ENCODE data around the gene OSBPL8. TPM values are rescaled to one million over a fixed set of nuclear protein-coding genes. Genes with fewer than 3 reads are reported as not detected.
"Not testable (repeated sequence)": the region's sequence is repeated elsewhere in the genome, so short reads cannot be mapped to it uniquely, and the experiment has no call there.

The OSBPL8 gene
- total and polyA plus RNA-seq, 11 donors, result 4.5 to 58.7 (median 43.7) TPM

- intact Hi-C loops (cut with DNase I), result no loop called here
- no peak for TF ChIP-seq CTCF (IDR thresholded peaks at IDR 0.05)
- TF ChIP-seq POLR2A (IDR thresholded peaks at IDR 0.05), result no peak
- H3K4me3 ChIP-seq, result no peak overlapping the region
- no peaks in the 10 kb centered on the region for H3K27me3 ChIP-seq
- H3K36me3 ChIP-seq, result no peaks in the 10 kb centered on the region
- no peak for DNase-seq
- no peak overlapping the region for H3K27ac ChIP-seq
- peaks cover 0 to 14% (median 0%) of the 10 kb centered on the region in 12 donors for H3K4me1 ChIP-seq
- H3K9me3 ChIP-seq, result peaks cover 0 to 5% (median 0%) of the 10 kb centered on the region in 12 donors
- no peak for ATAC-seq
Measured at GRCh38 chr12:76503957-76504356, 55.6 kb downstream of the OSBPL8 start.

- peaks cover 0 to 5% (median 0%) of the 10 kb centered on the region in 12 donors for H3K9me3 ChIP-seq
- DNase-seq, result no peak
- no peak overlapping the region for H3K27ac ChIP-seq
- H3K4me3 ChIP-seq, result no peak overlapping the region
- H3K4me1 ChIP-seq, result peaks cover 0 to 9% (median 0%) of the 10 kb centered on the region in 12 donors
- 97 to 100% (median 98%) methylated on average over 2 of the region's 2 CpGs for WGBS, 4 donors
- no peaks in the 10 kb centered on the region for H3K36me3 ChIP-seq
- ATAC-seq, result no peak
- H3K27me3 ChIP-seq, result no peaks in the 10 kb centered on the region
- intact Hi-C loops (cut with DNase I), result no loop called here
- no peak for TF ChIP-seq CTCF (IDR thresholded peaks at IDR 0.05)
- TF ChIP-seq POLR2A (IDR thresholded peaks at IDR 0.05), result no peak
Measured at GRCh38 chr12:76501390-76501789, 58.2 kb downstream of the OSBPL8 start.

- H3K27me3 ChIP-seq; ATAC-seq; H3K36me3 ChIP-seq; H3K27ac ChIP-seq; H3K4me1 ChIP-seq; H3K4me3 ChIP-seq; DNase-seq; intact Hi-C loops (cut with DNase I): not testable (repeated sequence)
- H3K9me3 ChIP-seq, result peaks cover 0 to 15% (median 4%) of the 10 kb centered on the region in 12 donors
- WGBS, 4 donors, result 96 to 99% (median 99%) methylated on average over 4 of the region's 4 CpGs
Measured at GRCh38 chr12:76499136-76499535, 60.4 kb downstream of the OSBPL8 start.

GRCh38 chr12:76495556-76495955, 64.0 kb downstream of the OSBPL8 start:
- DNase-seq (no peak), ATAC-seq (no peak)
- 92 to 97% (median 94%) methylated on average over 1 of the region's 1 CpG for WGBS, 4 donors
- H3K27ac ChIP-seq, result no peak overlapping the region
- intact Hi-C loops (cut with DNase I), result no loop called here
- H3K4me1 ChIP-seq, result no peaks in the 10 kb centered on the region
- no peaks in the 10 kb centered on the region for H3K27me3 ChIP-seq
- no peak for TF ChIP-seq CTCF (IDR thresholded peaks at IDR 0.05)
- no peak for TF ChIP-seq POLR2A (IDR thresholded peaks at IDR 0.05)
- peaks cover 0 to 34% (median 19%) of the 10 kb centered on the region in 12 donors for H3K9me3 ChIP-seq
- H3K36me3 ChIP-seq, result peaks cover 0 to 5% (median 0%) of the 10 kb centered on the region in 9 donors
- no peak overlapping the region for H3K4me3 ChIP-seq

GRCh38 chr12:76491292-76491691, 68.3 kb downstream of the OSBPL8 start:
- DNase-seq (no peak), ATAC-seq (no peak)
- no peak for TF ChIP-seq CTCF (IDR thresholded peaks at IDR 0.05)
- Histone ChIP-seq H3K36me3 (peaks cover 0 to 22% (median 3%) of the 10 kb centered on the region in 9 donors), H3K9me3 (peaks cover 0 to 34% (median 19%) of the 10 kb centered on the region in 12 donors), H3K27me3 (no peaks in the 10 kb centered on the region), H3K4me3 (no peak overlapping the region), H3K4me1 (peaks cover 0 to 5% (median 0%) of the 10 kb centered on the region in 12 donors), H3K27ac (no peak overlapping the region)
- WGBS, 4 donors, result 95 to 100% (median 96%) methylated on average over 1 of the region's 1 CpG
- intact Hi-C loops (cut with DNase I), result no loop called here
